GM23338 (cell line): ENCODE results near the gene IPCEF1.

Experiments
- CREB1 ChIP-seq: fragments of 250-450 bp; sonication (Bioruptor Pico); IDR thresholded peaks from 2 replicates; pipeline ENCODE4 v1.5.0; 2020; ENCODE audit warnings: low read depth, mild to moderate bottlenecking, moderate library complexity
- EZH2 ChIP-seq: fragments of 200-600 bp; sonication (generic); IDR thresholded peaks from one replicate; pipeline ENCODE4 v1.8.0; 2017; ENCODE audit warnings: antibody characterized with exemption, mild to moderate bottlenecking, low read depth; ENCODE audit not compliant: unreplicated experiment
- EZH2phosphoT487 ChIP-seq: fragments of 200-600 bp; sonication (generic); IDR thresholded peaks from one replicate; pipeline ENCODE4 v1.8.1; 2018; ENCODE audit warnings: antibody characterized with exemption; ENCODE audit not compliant: unreplicated experiment
- POLR2AphosphoS5 ChIP-seq: IDR thresholded peaks from 2 replicates; pipeline ENCODE4 v1.6.1; 2016; ENCODE audit warnings: antibody characterized with exemption, low read depth
- TF ChIP-seq, protein P1 (sequence below), 2 experiments: fragments of 200-600 bp in 1 of 2; sonication (generic) in 1 of 2; conservative IDR thresholded peaks; 2 replicates each; pipeline versions ENCODE4 v1.5.1 to v1.6.1; 2016 to 2017; ENCODE audit warnings: antibody characterized with exemption in 2 of 2, low read depth in 2 of 2, mild to moderate bottlenecking in 2 of 2, moderate library complexity in 1 of 2

DNA sequence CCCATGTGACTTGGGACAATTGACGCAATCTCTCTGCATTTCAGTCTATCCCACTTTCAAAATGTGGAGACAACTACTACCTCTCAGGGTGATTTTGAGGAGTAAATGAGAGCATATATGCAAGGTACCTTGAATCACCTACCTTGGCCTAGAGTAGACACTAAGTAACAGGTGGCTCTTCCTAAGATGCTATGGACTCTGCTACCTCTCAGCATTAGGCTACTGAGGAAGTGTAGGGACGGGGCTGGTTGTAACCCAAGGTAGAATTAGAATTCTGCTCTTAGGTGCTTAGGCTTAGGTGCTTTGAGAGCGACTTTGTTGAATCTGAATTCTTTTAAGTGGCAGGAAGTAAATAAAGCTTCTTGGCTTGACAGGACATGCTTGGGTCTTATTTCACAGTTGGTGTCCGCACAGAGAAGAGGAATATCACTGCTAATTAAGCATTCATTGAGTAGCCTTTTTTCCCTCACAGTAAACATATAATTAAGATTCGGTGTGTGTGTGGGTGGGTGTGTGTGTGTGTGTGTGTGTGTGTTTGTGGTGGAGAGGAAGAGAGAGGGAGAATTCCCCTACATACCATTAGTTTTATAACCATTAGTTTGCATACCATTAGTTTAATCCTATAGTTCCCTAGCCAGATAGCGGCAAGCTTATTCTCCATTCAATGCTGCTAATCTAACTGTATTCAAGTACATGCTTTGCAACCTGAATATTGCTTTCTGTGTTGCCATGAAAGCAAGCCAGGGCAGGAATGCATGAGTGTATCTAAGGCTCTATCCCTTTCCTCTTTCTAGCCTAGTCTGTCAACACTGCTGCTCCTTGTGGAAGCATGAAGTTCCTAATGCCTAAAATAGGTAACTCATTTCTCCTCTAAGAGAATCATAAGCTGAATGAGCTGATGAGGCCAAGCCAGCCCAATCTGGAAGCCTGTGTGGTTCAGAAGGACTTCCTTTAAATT lies 112.5 kb downstream of the IPCEF1 start:
- TF ChIP-seq, protein P1, sequence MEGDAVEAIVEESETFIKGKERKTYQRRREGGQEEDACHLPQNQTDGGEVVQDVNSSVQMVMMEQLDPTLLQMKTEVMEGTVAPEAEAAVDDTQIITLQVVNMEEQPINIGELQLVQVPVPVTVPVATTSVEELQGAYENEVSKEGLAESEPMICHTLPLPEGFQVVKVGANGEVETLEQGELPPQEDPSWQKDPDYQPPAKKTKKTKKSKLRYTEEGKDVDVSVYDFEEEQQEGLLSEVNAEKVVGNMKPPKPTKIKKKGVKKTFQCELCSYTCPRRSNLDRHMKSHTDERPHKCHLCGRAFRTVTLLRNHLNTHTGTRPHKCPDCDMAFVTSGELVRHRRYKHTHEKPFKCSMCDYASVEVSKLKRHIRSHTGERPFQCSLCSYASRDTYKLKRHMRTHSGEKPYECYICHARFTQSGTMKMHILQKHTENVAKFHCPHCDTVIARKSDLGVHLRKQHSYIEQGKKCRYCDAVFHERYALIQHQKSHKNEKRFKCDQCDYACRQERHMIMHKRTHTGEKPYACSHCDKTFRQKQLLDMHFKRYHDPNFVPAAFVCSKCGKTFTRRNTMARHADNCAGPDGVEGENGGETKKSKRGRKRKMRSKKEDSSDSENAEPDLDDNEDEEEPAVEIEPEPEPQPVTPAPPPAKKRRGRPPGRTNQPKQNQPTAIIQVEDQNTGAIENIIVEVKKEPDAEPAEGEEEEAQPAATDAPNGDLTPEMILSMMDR (conservative IDR thresholded peaks at IDR 0.05; ENCODE audit: low read depth in 2 of 2): no peak
- TF ChIP-seq POLR2AphosphoS5 (no peak), EZH2phosphoT487 (no peak), CREB1 (CRISPR knock-in tag) (no peak), EZH2 (no peak)
